Gastroesophageal sphincter (tissue), 3 donors: Measurements from ENCODE around the gene LYPLAL1.

Source experiments
- EP300 ChIP-seq: sonication (generic); formaldehyde crosslinking; IDR thresholded peaks from one replicate; pipeline ENCODE4 v1.6.1; 2017; ENCODE audit warnings: antibody characterized with exemption, mild to moderate bottlenecking
- POLR2AphosphoS5 ChIP-seq: sonication (generic); formaldehyde crosslinking; IDR thresholded peaks from one replicate; pipeline ENCODE4 v1.6.1; 2017; ENCODE audit warnings: antibody characterized with exemption
- TF ChIP-seq, protein P1 (sequence below), 4 experiments: fragments of 200-600 bp in 2 of 4; fragments of 450-650 bp in 2 of 4; sonication (generic) in 1 of 4; IDR thresholded peaks; one replicate each; pipeline ENCODE4 v1.5.1; 2017 to 2019; ENCODE audit warnings: antibody characterized with exemption in 4 of 4, mild to moderate bottlenecking in 2 of 4, moderate library complexity in 2 of 4

DNA sequence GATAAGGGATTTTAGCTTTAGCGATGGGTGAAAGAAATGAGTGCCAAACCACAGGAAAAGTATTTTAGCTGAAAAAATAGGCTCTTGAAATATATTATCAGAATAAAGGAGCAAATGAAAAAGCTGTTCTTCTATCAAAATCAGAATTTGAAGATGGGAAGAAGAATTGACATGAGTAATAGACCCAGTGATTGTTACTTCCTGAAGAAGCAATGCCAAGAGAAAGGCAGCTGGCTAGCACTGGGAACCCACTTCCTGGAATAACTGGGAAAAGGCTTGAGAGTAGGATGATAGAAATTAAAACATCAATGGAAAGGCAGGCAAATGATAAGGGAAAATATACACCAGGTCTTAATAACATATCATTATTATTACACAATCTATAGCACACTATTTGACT lies 29.9 kb upstream of the LYPLAL1 start:
- TF ChIP-seq, protein P1, sequence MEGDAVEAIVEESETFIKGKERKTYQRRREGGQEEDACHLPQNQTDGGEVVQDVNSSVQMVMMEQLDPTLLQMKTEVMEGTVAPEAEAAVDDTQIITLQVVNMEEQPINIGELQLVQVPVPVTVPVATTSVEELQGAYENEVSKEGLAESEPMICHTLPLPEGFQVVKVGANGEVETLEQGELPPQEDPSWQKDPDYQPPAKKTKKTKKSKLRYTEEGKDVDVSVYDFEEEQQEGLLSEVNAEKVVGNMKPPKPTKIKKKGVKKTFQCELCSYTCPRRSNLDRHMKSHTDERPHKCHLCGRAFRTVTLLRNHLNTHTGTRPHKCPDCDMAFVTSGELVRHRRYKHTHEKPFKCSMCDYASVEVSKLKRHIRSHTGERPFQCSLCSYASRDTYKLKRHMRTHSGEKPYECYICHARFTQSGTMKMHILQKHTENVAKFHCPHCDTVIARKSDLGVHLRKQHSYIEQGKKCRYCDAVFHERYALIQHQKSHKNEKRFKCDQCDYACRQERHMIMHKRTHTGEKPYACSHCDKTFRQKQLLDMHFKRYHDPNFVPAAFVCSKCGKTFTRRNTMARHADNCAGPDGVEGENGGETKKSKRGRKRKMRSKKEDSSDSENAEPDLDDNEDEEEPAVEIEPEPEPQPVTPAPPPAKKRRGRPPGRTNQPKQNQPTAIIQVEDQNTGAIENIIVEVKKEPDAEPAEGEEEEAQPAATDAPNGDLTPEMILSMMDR (IDR thresholded peaks at IDR 0.05) = no peak
- TF ChIP-seq EP300 = no peak
- TF ChIP-seq POLR2AphosphoS5 = no peak
